Breast epithelium (tissue), 3 donors: Measurements from ENCODE around the gene TRMT2B.

Experiments
- CTCF ChIP-seq, 3 donors: fragments of 450-650 bp; IDR thresholded peaks; one replicate each; pipeline ENCODE4 v1.5.1; 2016 to 2017; ENCODE audit warnings: antibody characterized with exemption in 3 of 3, mild to moderate bottlenecking in 3 of 3, moderate library complexity in 3 of 3
- POLR2A ChIP-seq: fragments of 450-650 bp; IDR thresholded peaks from one replicate; pipeline ENCODE4 v1.6.1; 2016; ENCODE audit warnings: antibody characterized with exemption, mild to moderate bottlenecking, moderate library complexity
- POLR2AphosphoS5 ChIP-seq, 3 donors: sonication (generic); formaldehyde crosslinking; IDR thresholded peaks; one replicate each; pipeline ENCODE4 v1.6.1; 2017; ENCODE audit warnings: antibody characterized with exemption in 3 of 3

GRCh38 chrX:101028562-101028961 lies 23.3 kb downstream of the TRMT2B start:
- TF ChIP-seq CTCF (IDR thresholded peaks at IDR 0.05) (no peak), POLR2A (no peak), POLR2AphosphoS5 (IDR thresholded peaks at IDR 0.05) (no peak)
